LNCAP (cell line): ENCODE data around the gene HLA-DQA1.

Experiments used
- TF ChIP-seq, protein P1 (sequence below): fragments of 450-650 bp; IDR thresholded peaks from 2 replicates; pipeline ENCODE4 v1.5.1; 2017; ENCODE audit warnings: mild to moderate bottlenecking

HLA-DQA1 gene

DNA sequence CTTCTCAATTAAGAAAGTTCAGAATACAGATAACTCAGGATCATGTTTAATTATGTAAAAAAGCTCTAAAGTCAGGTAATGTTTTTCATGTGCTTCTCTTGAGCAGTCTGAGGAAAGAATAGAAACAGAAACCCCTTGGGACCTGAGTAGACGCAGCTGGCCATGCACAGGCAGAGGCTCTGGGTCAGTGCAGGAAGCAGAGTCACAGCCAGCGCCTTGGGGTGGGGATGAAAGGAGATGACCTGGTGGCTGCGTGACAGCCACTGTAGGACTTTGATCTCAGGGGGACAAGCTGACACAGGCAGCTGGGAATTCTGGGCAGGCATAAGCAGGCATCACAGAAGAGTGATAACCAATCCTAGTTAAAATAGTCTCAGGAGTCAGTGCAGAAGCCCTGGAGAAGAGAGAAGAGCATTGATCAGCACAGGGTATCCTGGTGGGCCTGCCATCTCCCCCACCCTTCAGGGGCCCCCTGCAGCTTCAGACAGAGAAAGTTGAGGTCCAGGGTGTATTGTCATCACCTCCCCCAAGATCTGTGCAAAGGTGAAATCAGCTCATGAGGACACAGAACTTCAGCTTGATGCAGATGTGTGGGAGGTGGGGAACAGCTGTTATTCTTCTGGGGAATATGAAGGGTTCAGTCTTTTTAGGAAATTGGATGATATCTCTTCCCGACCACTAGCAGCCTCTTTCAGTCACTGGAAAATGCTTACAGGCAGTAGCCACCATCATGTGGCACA lies 22.8 kb downstream of the HLA-DQA1 start:
- TF ChIP-seq, protein P1, sequence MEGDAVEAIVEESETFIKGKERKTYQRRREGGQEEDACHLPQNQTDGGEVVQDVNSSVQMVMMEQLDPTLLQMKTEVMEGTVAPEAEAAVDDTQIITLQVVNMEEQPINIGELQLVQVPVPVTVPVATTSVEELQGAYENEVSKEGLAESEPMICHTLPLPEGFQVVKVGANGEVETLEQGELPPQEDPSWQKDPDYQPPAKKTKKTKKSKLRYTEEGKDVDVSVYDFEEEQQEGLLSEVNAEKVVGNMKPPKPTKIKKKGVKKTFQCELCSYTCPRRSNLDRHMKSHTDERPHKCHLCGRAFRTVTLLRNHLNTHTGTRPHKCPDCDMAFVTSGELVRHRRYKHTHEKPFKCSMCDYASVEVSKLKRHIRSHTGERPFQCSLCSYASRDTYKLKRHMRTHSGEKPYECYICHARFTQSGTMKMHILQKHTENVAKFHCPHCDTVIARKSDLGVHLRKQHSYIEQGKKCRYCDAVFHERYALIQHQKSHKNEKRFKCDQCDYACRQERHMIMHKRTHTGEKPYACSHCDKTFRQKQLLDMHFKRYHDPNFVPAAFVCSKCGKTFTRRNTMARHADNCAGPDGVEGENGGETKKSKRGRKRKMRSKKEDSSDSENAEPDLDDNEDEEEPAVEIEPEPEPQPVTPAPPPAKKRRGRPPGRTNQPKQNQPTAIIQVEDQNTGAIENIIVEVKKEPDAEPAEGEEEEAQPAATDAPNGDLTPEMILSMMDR, result no peak

DNA sequence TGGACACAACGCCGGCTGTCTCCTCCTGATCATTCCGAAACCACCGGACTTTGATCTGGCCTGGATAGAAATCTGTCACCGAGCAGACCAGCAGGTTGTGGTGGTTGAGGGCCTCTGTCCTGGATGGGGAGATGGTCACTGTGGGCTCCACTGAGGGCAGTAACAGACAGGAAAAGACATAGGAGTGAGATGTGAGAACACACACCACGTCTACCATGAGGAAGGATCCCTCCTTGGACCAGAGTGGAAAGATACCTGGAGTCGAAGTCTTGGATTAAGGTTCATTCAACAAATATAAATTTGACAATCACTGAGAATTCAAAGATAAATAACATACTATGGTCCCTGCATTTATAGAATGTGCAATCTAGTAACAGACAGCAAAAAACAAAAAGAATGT lies 24.9 kb downstream of the HLA-DQA1 start:
- TF ChIP-seq, protein P1, result no peak

DNA sequence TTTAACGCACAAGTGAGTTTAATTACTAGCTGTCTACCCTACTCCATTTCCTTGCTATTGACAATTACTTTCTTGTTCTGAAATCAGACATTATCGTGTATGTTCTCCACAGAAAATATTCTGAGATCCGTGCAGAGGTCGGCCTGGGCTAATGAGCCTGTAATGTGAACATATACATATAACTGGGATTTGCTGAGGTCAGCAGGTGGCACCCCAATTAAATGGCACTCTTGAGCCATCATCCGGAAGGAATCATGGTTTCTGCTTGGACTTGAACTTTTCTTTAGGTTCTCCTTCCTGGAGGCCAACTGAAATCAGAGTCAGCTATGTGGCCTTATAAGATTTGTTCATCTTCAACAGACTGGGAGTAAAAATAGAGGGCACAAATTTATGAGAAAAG lies 25.6 kb downstream of the HLA-DQA1 start:
- TF ChIP-seq, protein P1, result no peak

DNA sequence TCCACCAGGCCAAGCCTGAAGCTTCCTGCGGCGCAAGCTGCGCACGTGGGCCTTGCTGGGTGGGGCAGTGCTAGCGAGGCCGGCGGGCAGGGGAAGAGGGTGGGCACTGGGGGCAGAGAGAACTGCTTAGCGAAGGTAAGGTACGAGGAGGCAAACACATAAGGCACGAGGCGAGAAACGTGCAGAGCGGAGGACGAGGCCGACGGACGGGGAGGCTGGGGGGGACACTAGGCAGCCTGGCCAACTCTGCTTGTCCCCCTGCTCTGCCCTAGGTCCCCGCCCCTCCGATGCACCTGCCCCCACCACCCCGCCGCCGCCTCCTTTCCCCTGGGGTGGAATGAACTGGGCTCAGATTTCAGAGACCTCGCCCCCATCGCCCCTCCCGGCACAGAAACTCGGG lies 27.1 kb downstream of the HLA-DQA1 start:
- TF ChIP-seq, protein P1, result no peak

DNA sequence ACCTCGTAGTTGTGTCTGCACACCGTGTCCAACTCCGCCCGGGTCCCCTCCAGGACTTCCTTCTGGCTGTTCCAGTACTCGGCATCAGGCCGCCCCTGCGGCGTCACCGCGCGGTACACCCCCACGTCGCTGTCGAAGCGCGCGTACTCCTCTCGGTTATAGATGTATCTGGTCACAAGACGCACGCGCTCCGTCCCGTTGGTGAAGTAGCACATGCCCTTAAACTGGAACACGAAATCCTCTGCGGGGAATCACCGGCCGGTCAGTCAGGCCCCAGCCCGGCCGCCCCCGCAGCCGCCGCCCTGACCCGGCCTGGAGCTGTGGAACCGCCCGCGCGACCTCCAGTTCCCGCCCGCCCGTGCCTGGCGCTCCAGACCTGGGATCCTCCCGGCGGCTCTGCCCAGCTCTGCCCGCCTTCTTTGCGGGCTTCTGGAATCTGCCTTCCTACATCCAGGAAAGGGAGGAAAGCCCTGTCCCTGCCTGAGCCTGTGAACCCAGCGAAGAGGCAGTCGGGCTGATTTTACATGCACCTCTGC lies 27.7 kb downstream of the HLA-DQA1 start:
- TF ChIP-seq, protein P1, result no peak

DNA sequence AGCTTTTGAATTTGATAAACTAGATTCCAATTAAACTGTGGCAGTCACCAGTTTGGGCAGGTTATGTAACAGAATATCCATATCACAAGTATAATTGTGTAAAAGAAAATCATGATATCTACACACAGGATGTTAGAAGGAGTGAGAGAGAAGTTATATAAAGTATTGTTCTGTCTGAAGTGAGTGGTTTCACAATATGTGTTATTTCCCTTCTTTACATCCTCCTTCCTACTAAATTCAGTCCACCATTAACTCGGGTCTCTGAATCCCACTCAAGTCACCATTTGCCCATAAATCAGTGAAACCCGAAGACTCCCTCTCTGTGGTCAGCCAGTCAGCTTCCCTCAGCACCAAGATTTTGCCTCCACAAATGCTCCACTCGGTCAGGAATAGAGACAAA lies 28.5 kb downstream of the HLA-DQA1 start:
- TF ChIP-seq, protein P1, result no peak

DNA sequence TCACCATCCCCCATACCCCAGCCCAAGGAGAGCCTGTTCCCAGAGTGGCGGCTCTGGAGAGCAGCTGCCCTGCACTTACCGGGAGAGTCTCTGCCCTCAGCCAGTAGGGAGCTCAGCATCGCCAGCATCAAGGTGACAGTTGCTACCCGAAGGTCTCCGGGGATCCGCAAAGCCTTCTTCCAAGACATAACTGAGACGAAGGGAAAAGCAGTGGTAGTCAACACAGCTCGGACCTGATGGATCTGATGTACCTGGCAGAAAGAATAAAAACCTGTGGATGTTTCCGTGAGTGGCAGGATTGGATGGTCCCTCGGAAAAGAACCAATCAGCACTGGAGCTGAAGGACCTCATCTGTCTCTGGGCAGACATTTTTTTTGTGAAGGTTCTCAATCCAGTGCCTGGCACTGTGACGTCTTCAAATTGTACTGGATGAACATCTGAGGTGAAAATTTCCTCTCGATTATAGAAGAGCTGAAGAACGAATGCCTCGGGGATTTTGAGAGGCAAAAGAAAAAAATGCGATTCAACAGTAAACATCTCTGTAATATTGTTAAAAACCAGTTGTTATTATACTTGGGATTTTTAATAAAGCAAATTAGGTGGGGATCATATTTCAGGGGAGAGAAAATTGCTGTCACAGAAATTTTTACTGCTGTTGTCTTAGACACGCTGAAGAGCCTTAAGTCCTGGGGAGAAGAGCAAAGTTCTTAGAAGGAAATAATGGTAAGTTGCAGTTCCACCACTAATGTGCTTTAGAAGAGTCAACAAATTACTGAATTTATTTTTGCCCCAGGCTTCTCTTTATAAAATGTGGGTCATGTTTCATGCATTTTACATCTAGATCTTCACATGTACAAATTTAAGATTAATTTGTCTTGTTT lies 29.5 kb downstream of the HLA-DQA1 start, which contains the start of gene HLA-DQB1:
TSS of gene HLA-DQB1 (minus strand) at position 238 of the 881 bp plus-strand sequence. CDS start at position 188, 50 bp downstream.
- TF ChIP-seq, protein P1, result no peak
